ENCODE measurements around the gene HIVEP1.

The HIVEP1 gene

GRCh38 chr6:12020187-12020791 lies 8.2 kb downstream of the HIVEP1 start:
- DNase-seq (ENCODE audit: low spot score): no peak

GRCh38 chr6:12022481-12022880 lies 10.4 kb downstream of the HIVEP1 start:
- DNase-seq (ENCODE audit: low spot score): no peak

GRCh38 chr6:12022953-12023388 lies 10.9 kb downstream of the HIVEP1 start:
- DNase-seq (ENCODE audit: low spot score): no peak

GRCh38 chr6:12024216-12024615 lies 12.1 kb downstream of the HIVEP1 start:
- no peak for DNase-seq (ENCODE audit: low spot score)

- DNase-seq (ENCODE audit: low spot score): peak; percentile 48
Observed at GRCh38 chr6:12024699-12025434, 12.8 kb downstream of the HIVEP1 start.

GRCh38 chr6:12026120-12026519 lies 14.0 kb downstream of the HIVEP1 start:
- no peak for DNase-seq (ENCODE audit: low spot score)

GRCh38 chr6:12026833-12027232 lies 14.7 kb downstream of the HIVEP1 start:
- no peak for DNase-seq (ENCODE audit: low spot score)

GRCh38 chr6:12028213-12028612 lies 16.1 kb downstream of the HIVEP1 start:
- no peak for DNase-seq (ENCODE audit: low spot score)

GRCh38 chr6:12029979-12030737 lies 18.0 kb downstream of the HIVEP1 start:
- DNase-seq (ENCODE audit: low spot score): no peak

GRCh38 chr6:12030993-12031550 lies 19.0 kb downstream of the HIVEP1 start:
- peak; percentile 16 for DNase-seq (ENCODE audit: low spot score)

- DNase-seq (ENCODE audit: low spot score): no peak
Observed at GRCh38 chr6:12032783-12033573, 20.9 kb downstream of the HIVEP1 start.

GRCh38 chr6:12033770-12034169 lies 21.7 kb downstream of the HIVEP1 start:
- peak; percentile 74 for DNase-seq (ENCODE audit: low spot score)

GRCh38 chr6:12034349-12034748 lies 22.2 kb downstream of the HIVEP1 start:
- no peak for DNase-seq (ENCODE audit: low spot score)

GRCh38 chr6:12034837-12035236 lies 22.7 kb downstream of the HIVEP1 start:
- no peak for DNase-seq (ENCODE audit: low spot score)

- no peak for DNase-seq (ENCODE audit: low spot score)
Observed at GRCh38 chr6:12036766-12037165, 24.7 kb downstream of the HIVEP1 start.

- DNase-seq (ENCODE audit: low spot score): no peak
Observed at GRCh38 chr6:12037798-12038197, 25.7 kb downstream of the HIVEP1 start.

GRCh38 chr6:12039540-12040459 lies 27.7 kb downstream of the HIVEP1 start:
- no peak for DNase-seq (ENCODE audit: low spot score)

- no peak for DNase-seq (ENCODE audit: low spot score)
Observed at GRCh38 chr6:12047304-12047703, 35.2 kb downstream of the HIVEP1 start.

- DNase-seq (ENCODE audit: low spot score): no peak
Observed at GRCh38 chr6:12047792-12048432, 35.8 kb downstream of the HIVEP1 start.

- no peak for DNase-seq (ENCODE audit: low spot score)
Observed at GRCh38 chr6:12048609-12049008, 36.5 kb downstream of the HIVEP1 start.
